Fibroblast of lung (primary cell): Measurements from ENCODE around the gene KRTAP1-4.

Source experiments
- CTCF ChIP-seq, 2 donors: IDR thresholded peaks in 1 of 2; conservative IDR thresholded peaks in 1 of 2; 1 replicate in 1 of 2; 2 replicates in 1 of 2; pipeline ENCODE4 v1.5.1; 2011 to 2012; ENCODE audit warnings: low read length in 2 of 2, control low read depth in 1 of 2, inconsistent platforms in 1 of 2, low read depth in 1 of 2, mild to moderate bottlenecking in 1 of 2
- EZH2 ChIP-seq: IDR thresholded peaks from 2 replicates; pipeline ENCODE4 v1.5.1; 2012; ENCODE audit warnings: low read length, control low read depth, mild to moderate bottlenecking; ENCODE audit errors: missing control alignments

- TF ChIP-seq CTCF (conservative IDR thresholded peaks at IDR 0.05 in 1 of 2, IDR thresholded peaks at IDR 0.05 in 1 of 2; ENCODE audit: low read depth in 1 of 2, low read length in 2 of 2) (no peak), EZH2 (no peak)
Observed at GRCh38 chr17:41065829-41066624, 36.0 kb upstream of the KRTAP1-4 start, which contains the start of gene KRTAP2-4.
